ENCODE results near the gene CCDC88B. TPM values are rescaled to one million over a fixed set of nuclear protein-coding genes. Genes with fewer than 3 reads are reported as not detected.

The CCDC88B gene
- total and polyA plus RNA-seq, 10 of the 15 experiments (the other 5 are each of a cell fraction or from before 2014, with no cell fraction given), result 0.24 to 66.0 (median 19.2) TPM

- RAD21 ChIA-PET (ENCODE audit: unreplicated experiment), result no interaction called here
- Histone ChIP-seq H3K36me3 (ENCODE audit: control insufficient read depth in 2 of 2, insufficient read depth in 2 of 2, low read length in 1 of 2) (no peaks in the 10 kb centered on the region), H3K27me3 (replicated peaks in 1 of 2; ENCODE audit: control insufficient read depth in 2 of 2, insufficient read depth in 2 of 2, low read length in 1 of 2) (peaks cover 0 to 2% of the 10 kb centered on the region in 2 experiments; a peak in 2 of 4 replicates), H3K27ac (ENCODE audit: control insufficient read depth, insufficient read depth) (no peak overlapping the region), H3K4me3 (no peak overlapping the region), H3K9me3 (replicated peaks; ENCODE audit: control insufficient read depth, insufficient read depth, low read length) (peaks cover 8% of the 10 kb centered on the region; the same call in 2 of the 3 replicates), H4K20me1 (ENCODE audit: control insufficient read depth, insufficient read depth) (no peaks in the 10 kb centered on the region), H2AFZ (ENCODE audit: control insufficient read depth, low read depth, low read length) (no peak overlapping the region), H3K79me2 (ENCODE audit: control insufficient read depth, insufficient read depth, low read length) (no peaks in the 10 kb centered on the region), H3K4me1 (ENCODE audit: control insufficient read depth, insufficient read depth, low read length) (no peaks in the 10 kb centered on the region), H3K9ac (ENCODE audit: control insufficient read depth, insufficient read depth, low read length) (no peak overlapping the region), H3K4me2 (ENCODE audit: control insufficient read depth, insufficient read depth) (no peak overlapping the region)
- POLR2A ChIA-PET, result no interaction called here
- SMC1A ChIA-PET (ENCODE audit: uncharacterized antibody, unreplicated experiment), result no interaction called here
- in situ Hi-C loops (cut with MboI), result no loop called here
- ATAC-seq (no peak), DNase-seq (ENCODE audit: low read depth, low spot score) (no peak), FAIRE-seq (no peak)
- WGBS (ENCODE audit: insufficient coverage, insufficient replicate concordance, low lambda C conversion rate, missing lambda C conversion rate), result 53% methylated on average over 11 of the region's 11 CpGs
- BruUV-seq (replicated peaks), result no TSS peak
- TF ChIP-seq HCFC1 (IDR thresholded peaks at IDR 0.05; ENCODE audit: low read length) (no peak), POLR2A (IDR thresholded peaks at IDR 0.05; ENCODE audit: low read depth, low read length) (no peak), CBX3 (IDR thresholded peaks at IDR 0.05; ENCODE audit: borderline replicate concordance, low read depth) (no peak), KDM1A (IDR thresholded peaks at IDR 0.05; ENCODE audit: borderline replicate concordance) (no peak), GABPA (IDR thresholded peaks at IDR 0.05; ENCODE audit: low read depth) (no peak), NR2C2 (IDR thresholded peaks at IDR 0.05; ENCODE audit: borderline replicate concordance, control insufficient read depth, insufficient read length, low read depth) (no peak), SREBF2 (IDR thresholded peaks at IDR 0.05; ENCODE audit: low read length) (no peak), CREB1 (IDR thresholded peaks at IDR 0.05; ENCODE audit: low read depth) (no peak)
- intact Hi-C loops (cut with micrococcal nuclease; ENCODE audit: unreplicated experiment), result no loop called here
- CTCF ChIA-PET, result no interaction called here
These were observed 46.1 kb downstream of the CCDC88B start for GRCh38 chr11:64385945-64386704.

- Histone ChIP-seq H3K36me3 (ENCODE audit: control insufficient read depth in 2 of 2, insufficient read depth in 2 of 2, low read length in 1 of 2) (no peaks in the 10 kb centered on the region), H3K79me2 (ENCODE audit: control insufficient read depth, insufficient read depth, low read length) (no peaks in the 10 kb centered on the region), H3K9me3 (replicated peaks; ENCODE audit: control insufficient read depth, insufficient read depth, low read length) (peaks cover 8% of the 10 kb centered on the region; the same call in 2 of the 3 replicates), H3K27ac (ENCODE audit: control insufficient read depth, insufficient read depth) (no peak overlapping the region), H3K27me3 (replicated peaks in 1 of 2; ENCODE audit: control insufficient read depth in 2 of 2, insufficient read depth in 2 of 2, low read length in 1 of 2) (peaks cover 0 to 2% of the 10 kb centered on the region in 2 experiments; a peak in 2 of 4 replicates), H3K9ac (ENCODE audit: control insufficient read depth, insufficient read depth, low read length) (no peak overlapping the region), H3K4me1 (ENCODE audit: control insufficient read depth, insufficient read depth, low read length) (no peaks in the 10 kb centered on the region), H3K4me3 (no peak overlapping the region), H3K4me2 (ENCODE audit: control insufficient read depth, insufficient read depth) (no peak overlapping the region), H4K20me1 (ENCODE audit: control insufficient read depth, insufficient read depth) (no peaks in the 10 kb centered on the region), H2AFZ (ENCODE audit: control insufficient read depth, low read depth, low read length) (no peak overlapping the region)
- POLR2A ChIA-PET, result interaction anchor here (0.7 kb wide), 1 partner anchor 577 kb away, joined by 6 read pairs; no protein-coding TSS in a partner anchor
- CTCF ChIA-PET, result interaction anchor here (1.2 kb wide), 1 partner anchor 28 kb away, joined by 4 read pairs; no protein-coding TSS in a partner anchor
- ATAC-seq (no peak), DNase-seq (ENCODE audit: low read depth, low spot score) (no peak), FAIRE-seq (no peak)
- in situ Hi-C loops (cut with MboI) (no loop called here), intact Hi-C loops (cut with micrococcal nuclease; ENCODE audit: unreplicated experiment) (no loop called here)
- RAD21 ChIA-PET (ENCODE audit: unreplicated experiment), result interaction anchor here (0.7 kb wide), 1 partner anchor 261 kb away, joined by 3 read pairs; no protein-coding TSS in a partner anchor
- no TSS peak for BruUV-seq (replicated peaks)
- SMC1A ChIA-PET (ENCODE audit: uncharacterized antibody, unreplicated experiment), result no interaction called here
- TF ChIP-seq CHD4 (IDR thresholded peaks at IDR 0.05) (no peak), WRNIP1 (IDR thresholded peaks at IDR 0.05; ENCODE audit: borderline replicate concordance, low read depth, low read length) (no peak), BRCA1 (IDR thresholded peaks at IDR 0.05; ENCODE audit: low read depth, low read length) (no peak), RCOR1 (conservative IDR thresholded peaks at IDR 0.05; ENCODE audit: low read depth, low read length) (no peak), ZBED1 (IDR thresholded peaks at IDR 0.05; ENCODE audit: borderline replicate concordance) (no peak), TBL1XR1 (IDR thresholded peaks at IDR 0.05; ENCODE audit: low read depth, low read length) (no peak), ZNF687 (IDR thresholded peaks at IDR 0.05) (no peak)
These were observed 47.9 kb downstream of the CCDC88B start for GRCh38 chr11:64387916-64388315.
